ENCODE data around the gene ARNT2.

The ARNT2 gene

GRCh38 chr15:80426316-80426715 is 22.1 kb downstream of the ARNT2 start:
- no peak for DNase-seq (ENCODE audit: low read depth)
- no peak for TF ChIP-seq CTCF (IDR thresholded peaks at IDR 0.05; ENCODE audit: low read depth, low read length, missing control alignments)
- in situ Hi-C loops (cut with HindIII; ENCODE audit: low sequenced_read_pairs) = no loop called here
- no peak overlapping the region for H3K4me3 ChIP-seq (ENCODE audit: low read depth, low read length)

- in situ Hi-C loops (cut with HindIII; ENCODE audit: low sequenced_read_pairs) = no loop called here
- DNase-seq (ENCODE audit: low read depth) = no peak
- TF ChIP-seq CTCF (IDR thresholded peaks at IDR 0.05; ENCODE audit: low read depth, low read length, missing control alignments) = no peak
- no peak overlapping the region for H3K4me3 ChIP-seq (ENCODE audit: low read depth, low read length)
Observed at GRCh38 chr15:80429964-80430363, 25.8 kb downstream of the ARNT2 start.

- no peak overlapping the region for H3K4me3 ChIP-seq (ENCODE audit: low read depth, low read length)
- no peak for DNase-seq (ENCODE audit: low read depth)
- TF ChIP-seq CTCF (IDR thresholded peaks at IDR 0.05; ENCODE audit: low read depth, low read length, missing control alignments) = no peak
- in situ Hi-C loops (cut with HindIII; ENCODE audit: low sequenced_read_pairs) = no loop called here
Observed at GRCh38 chr15:80431635-80432344, 27.6 kb downstream of the ARNT2 start.

DNA sequence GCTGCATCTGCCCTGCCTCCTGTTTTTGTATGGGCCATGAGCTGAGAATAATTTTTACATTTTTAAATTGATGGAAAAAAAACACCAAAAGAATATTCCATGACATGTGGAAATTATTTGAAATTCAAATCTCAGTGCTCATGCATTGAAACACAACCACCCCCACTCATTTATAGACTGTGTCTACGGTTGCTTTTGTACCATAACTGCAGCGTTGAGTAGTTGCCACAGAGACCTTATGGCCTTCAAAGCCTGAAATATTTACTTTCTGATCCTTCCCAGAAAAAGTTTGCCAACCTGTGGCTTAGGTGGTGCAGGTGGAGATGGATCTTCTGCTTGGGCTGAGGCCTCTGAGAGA is 28.1 kb downstream of the ARNT2 start:
- in situ Hi-C loops (cut with HindIII; ENCODE audit: low sequenced_read_pairs) = no loop called here
- no peak for DNase-seq (ENCODE audit: low read depth)
- no peak overlapping the region for H3K4me3 ChIP-seq (ENCODE audit: low read depth, low read length)

GRCh38 chr15:80433836-80434235 is 29.7 kb downstream of the ARNT2 start:
- no peak for TF ChIP-seq CTCF (IDR thresholded peaks at IDR 0.05; ENCODE audit: low read depth, low read length, missing control alignments)
- no peak for DNase-seq (ENCODE audit: low read depth)
- in situ Hi-C loops (cut with HindIII; ENCODE audit: low sequenced_read_pairs) = no loop called here
- no peak overlapping the region for H3K4me3 ChIP-seq (ENCODE audit: low read depth, low read length)

More for the DNA sequence above, 28.1 kb downstream of the ARNT2 start:
- TF ChIP-seq CTCF (IDR thresholded peaks at IDR 0.05; ENCODE audit: low read depth, low read length, missing control alignments) = no peak

GRCh38 chr15:80434926-80435720 is 30.9 kb downstream of the ARNT2 start:
- in situ Hi-C loops (cut with HindIII; ENCODE audit: low sequenced_read_pairs) = no loop called here
- H3K4me3 ChIP-seq (ENCODE audit: low read depth, low read length) = no peak overlapping the region
- DNase-seq (ENCODE audit: low read depth) = no peak
- TF ChIP-seq CTCF (IDR thresholded peaks at IDR 0.05; ENCODE audit: low read depth, low read length, missing control alignments) = no peak

Measured in astrocyte of the cerebellum (primary cell).